MM.1S (cell line): ENCODE results near the gene PWP2.
"Not testable (repeated sequence)": the region's sequence is repeated elsewhere in the genome, so short reads cannot be mapped to it uniquely, and the experiment has no call there.

Experiments used
- EZH2 ChIP-seq: fragments of 300-600 bp; sonication (generic); optimal IDR thresholded peaks from 2 replicates; pipeline ENCODE3; 2017; ENCODE audit warnings: low read depth, mild to moderate bottlenecking, antibody characterized with exemption, low read length, mixed read lengths
- EZH2phosphoT487 ChIP-seq: fragments of 300-600 bp; sonication (generic); IDR thresholded peaks from 2 replicates; pipeline ENCODE4 v1.6.1; 2018; ENCODE audit warnings: antibody characterized with exemption, low read length
- TF ChIP-seq, protein P1 (sequence below): fragments of 300-600 bp; sonication (generic); IDR thresholded peaks from 2 replicates; pipeline ENCODE4 v1.5.1; 2016; ENCODE audit warnings: antibody characterized with exemption, low read length, mixed read lengths

DNA sequence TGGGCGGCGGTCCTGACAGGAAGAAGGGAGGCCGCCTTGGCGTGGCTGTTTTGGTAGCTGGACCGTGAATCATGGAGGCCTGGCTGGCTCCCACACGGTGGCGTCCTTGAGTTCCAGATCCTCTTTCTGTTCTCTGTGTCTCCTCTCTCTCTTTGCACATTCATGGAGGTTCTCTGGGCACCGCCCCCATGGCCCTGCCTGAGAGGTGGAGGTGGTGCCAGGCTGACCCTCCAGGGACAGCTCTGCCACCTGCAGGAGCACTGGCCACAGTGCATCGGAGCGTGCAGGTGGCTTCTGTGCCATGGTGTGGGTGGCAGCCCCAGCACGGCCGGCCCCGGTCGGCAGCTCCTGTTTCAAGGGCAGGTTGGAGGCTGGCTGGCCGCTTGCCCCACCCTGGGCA, 30.8 kb downstream of the PWP2 start:
- TF ChIP-seq, protein P1, sequence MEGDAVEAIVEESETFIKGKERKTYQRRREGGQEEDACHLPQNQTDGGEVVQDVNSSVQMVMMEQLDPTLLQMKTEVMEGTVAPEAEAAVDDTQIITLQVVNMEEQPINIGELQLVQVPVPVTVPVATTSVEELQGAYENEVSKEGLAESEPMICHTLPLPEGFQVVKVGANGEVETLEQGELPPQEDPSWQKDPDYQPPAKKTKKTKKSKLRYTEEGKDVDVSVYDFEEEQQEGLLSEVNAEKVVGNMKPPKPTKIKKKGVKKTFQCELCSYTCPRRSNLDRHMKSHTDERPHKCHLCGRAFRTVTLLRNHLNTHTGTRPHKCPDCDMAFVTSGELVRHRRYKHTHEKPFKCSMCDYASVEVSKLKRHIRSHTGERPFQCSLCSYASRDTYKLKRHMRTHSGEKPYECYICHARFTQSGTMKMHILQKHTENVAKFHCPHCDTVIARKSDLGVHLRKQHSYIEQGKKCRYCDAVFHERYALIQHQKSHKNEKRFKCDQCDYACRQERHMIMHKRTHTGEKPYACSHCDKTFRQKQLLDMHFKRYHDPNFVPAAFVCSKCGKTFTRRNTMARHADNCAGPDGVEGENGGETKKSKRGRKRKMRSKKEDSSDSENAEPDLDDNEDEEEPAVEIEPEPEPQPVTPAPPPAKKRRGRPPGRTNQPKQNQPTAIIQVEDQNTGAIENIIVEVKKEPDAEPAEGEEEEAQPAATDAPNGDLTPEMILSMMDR = 0 out of 2 replicates have a peak, but pooled peaks have one; percentile 5
- TF ChIP-seq EZH2, EZH2phosphoT487: not testable (repeated sequence)
